ENCODE measurements around the gene LTO1. TPM values are rescaled to one million over a fixed set of nuclear protein-coding genes. Genes with fewer than 3 reads are reported as not detected.

LTO1 gene
- total and polyA plus RNA-seq, 2 of the 13 experiments (the other 11 are each of a cell fraction or from before 2014, with no cell fraction given), result 11.8 to 15.0 TPM

- TF ChIP-seq HOXA7 (CRISPR knock-in tag; IDR thresholded peaks at IDR 0.05) (no peak), NPAS2 (CRISPR knock-in tag; IDR thresholded peaks at IDR 0.05; ENCODE audit: borderline replicate concordance) (no peak), ZNF367 (CRISPR knock-in tag; IDR thresholded peaks at IDR 0.05; ENCODE audit: borderline replicate concordance) (no peak), E2F1 (CRISPR knock-in tag; IDR thresholded peaks at IDR 0.05) (no peak), PAX8 (CRISPR knock-in tag; IDR thresholded peaks at IDR 0.05; ENCODE audit: borderline replicate concordance) (no peak), ZNF678 (CRISPR knock-in tag; IDR thresholded peaks at IDR 0.05) (no peak), BCL6 (CRISPR knock-in tag; IDR thresholded peaks at IDR 0.05) (no peak), ZNF337 (CRISPR knock-in tag; IDR thresholded peaks at IDR 0.05; ENCODE audit: borderline replicate concordance, low read depth) (no peak), ZNF430 (CRISPR knock-in tag; IDR thresholded peaks at IDR 0.05) (no peak), ZNF891 (CRISPR knock-in tag; IDR thresholded peaks at IDR 0.05) (no peak), MED8 (CRISPR knock-in tag; IDR thresholded peaks at IDR 0.05; ENCODE audit: insufficient replicate concordance) (no peak), ZNF557 (CRISPR knock-in tag; IDR thresholded peaks at IDR 0.05) (no peak), ZMYM2 (CRISPR knock-in tag; IDR thresholded peaks at IDR 0.05) (no peak), NFE2 (CRISPR knock-in tag; IDR thresholded peaks at IDR 0.05) (no peak), HOXA3 (CRISPR knock-in tag; IDR thresholded peaks at IDR 0.05) (no peak), AGO2 (optimal IDR thresholded peaks at IDR 0.05; ENCODE audit: low read depth, low read length) (peak; percentile 21), GATAD1 (CRISPR knock-in tag; IDR thresholded peaks at IDR 0.05) (no peak), PHF8 (CRISPR knock-in tag; IDR thresholded peaks at IDR 0.05) (peak; percentile 43; the same call in 1 of the 2 replicates), ZNF484 (CRISPR knock-in tag; IDR thresholded peaks at IDR 0.05; ENCODE audit: borderline replicate concordance, low read depth) (no peak), ZNF788 (CRISPR knock-in tag; IDR thresholded peaks at IDR 0.05; ENCODE audit: borderline replicate concordance) (no peak), TCF7L2 (IDR thresholded peaks at IDR 0.05; ENCODE audit: low read depth, low read length) (no peak), ZNF24 (IDR thresholded peaks at IDR 0.05) (no peak), HMGXB4 (CRISPR knock-in tag; IDR thresholded peaks at IDR 0.05; ENCODE audit: borderline replicate concordance in 1 of 2, low read depth in 1 of 2) (peak in 1 of 2 experiments; percentile 50; a peak in 1 of 4 replicates), ZNF317 (CRISPR knock-in tag; IDR thresholded peaks at IDR 0.05) (no peak), ZFP1 (CRISPR knock-in tag; IDR thresholded peaks at IDR 0.05) (no peak), NBN (conservative IDR thresholded peaks at IDR 0.05) (no peak), ZNF772 (CRISPR knock-in tag; IDR thresholded peaks at IDR 0.05) (no peak), GPN1 (CRISPR knock-in tag; IDR thresholded peaks at IDR 0.05; ENCODE audit: borderline replicate concordance) (no peak), ZBTB3 (CRISPR knock-in tag; IDR thresholded peaks at IDR 0.05; ENCODE audit: borderline replicate concordance, low read depth) (no peak), ISX (CRISPR knock-in tag; conservative IDR thresholded peaks at IDR 0.05) (no peak)
Measured at GRCh38 chr11:69641681-69642548, 33.2 kb downstream of the LTO1 start (continued).

Measured in HepG2 (cell line).